Keratinocyte (primary cell): Measurements from ENCODE around the gene NAP1L5.

ENCODE experiments used
- CTCF ChIP-seq, 3 experiments: IDR thresholded peaks in 1 of 3; conservative IDR thresholded peaks in 1 of 3; optimal IDR thresholded peaks in 1 of 3; 2 replicates in 2 of 3; 3 replicates in 1 of 3; pipeline versions ENCODE3 to v1.5.1; 2011; ENCODE audit warnings: low read length in 3 of 3, mild to moderate bottlenecking in 3 of 3, moderate library complexity in 2 of 3, control low read depth in 1 of 3, inconsistent platforms in 1 of 3; ENCODE audit not compliant: insufficient read depth in 2 of 3; ENCODE audit errors: extremely low read depth in 1 of 3
- EZH2 ChIP-seq: IDR thresholded peaks from one replicate; pipeline ENCODE4 v1.6.1; 2012; ENCODE audit warnings: inconsistent platforms, mild to moderate bottlenecking, low read length, moderate library complexity

- TF ChIP-seq EZH2 (no peak), CTCF (optimal IDR thresholded peaks at IDR 0.05 in 1 of 3, IDR thresholded peaks at IDR 0.05 in 1 of 3, conservative IDR thresholded peaks at IDR 0.05 in 1 of 3; ENCODE audit: extremely low read depth in 1 of 3, insufficient read depth in 2 of 3, low read length in 3 of 3) (no peak)
Observed at GRCh38 chr4:88681209-88681608, 16.4 kb downstream of the NAP1L5 start.
